Glomerular endothelial cell (primary cell): ENCODE data around the gene SVBP. TPM values are rescaled to one million over a fixed set of nuclear protein-coding genes. Genes with fewer than 3 reads are reported as not detected.
"Not testable (repeated sequence)": the region's sequence is repeated elsewhere in the genome, so short reads cannot be mapped to it uniquely, and the experiment has no call there.

Experiments
- DNase-seq: peaks from one replicate; pipeline ENCODE4 v3.0.0-alpha.2; 2011; ENCODE audit warnings: low read depth, low spot score; ENCODE audit errors: extremely low read depth
- total RNA-seq: library from RNA; depleted of rRNA; stranded (reverse); fragments of >200 nt; gene quantifications from 2 replicates; pipeline ENCODE4 v1.2.3, GENCODE V29; 2015

The SVBP gene
- total RNA-seq, 1 donor from 2014 or later = 15.5 TPM

DNA sequence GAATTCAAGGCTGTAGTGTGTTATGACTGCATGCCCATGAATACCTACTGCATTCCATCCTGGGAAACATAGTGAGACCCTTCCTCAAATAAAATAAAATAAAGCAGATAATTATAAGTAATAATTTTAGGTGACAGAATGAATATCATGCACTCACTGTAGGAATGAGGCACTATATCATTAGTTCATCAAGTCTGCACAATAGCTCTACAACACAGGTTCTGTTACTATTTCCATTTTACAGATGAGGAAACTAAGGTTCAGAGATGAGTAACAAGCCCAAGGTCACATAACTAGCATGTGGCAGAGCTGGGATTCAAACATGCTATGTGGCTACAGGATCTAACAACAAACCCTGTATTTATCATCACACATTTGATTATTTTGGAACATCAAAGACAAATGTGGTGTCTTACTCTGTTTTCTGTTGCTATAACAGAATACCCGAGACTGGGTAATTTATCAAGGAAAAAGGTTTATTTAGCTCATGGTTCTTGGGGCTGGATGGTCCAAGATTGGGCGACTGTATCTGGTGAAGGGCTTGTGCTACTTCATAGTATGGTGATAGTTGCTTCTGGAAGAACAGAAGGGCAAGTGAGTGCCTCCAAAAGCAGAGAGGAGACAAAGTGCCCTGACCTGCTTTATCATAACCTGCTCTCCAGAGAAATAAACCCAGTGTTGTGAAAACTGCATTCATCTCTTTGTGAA is 24.4 kb upstream of the SVBP start:
- no peak for DNase-seq

DNA sequence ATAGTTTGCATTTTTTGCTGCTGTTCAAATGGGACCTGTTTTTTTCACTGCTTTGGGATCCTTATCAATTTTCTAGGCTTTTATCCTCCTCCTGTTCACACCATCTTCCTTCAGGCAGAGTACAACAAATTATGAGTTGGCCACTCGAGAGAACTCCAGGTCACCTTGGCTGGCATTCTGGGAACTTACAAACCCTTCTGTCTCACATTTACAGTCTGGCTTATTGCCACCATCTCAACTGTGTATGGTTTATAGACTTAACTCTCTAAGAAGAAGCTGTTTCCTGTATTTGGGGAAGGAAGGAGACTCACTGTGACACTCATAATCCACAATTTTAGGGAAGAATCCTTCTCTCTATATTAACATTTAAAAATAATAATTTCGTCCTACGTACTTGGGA is 23.8 kb upstream of the SVBP start:
- DNase-seq = no peak

DNA sequence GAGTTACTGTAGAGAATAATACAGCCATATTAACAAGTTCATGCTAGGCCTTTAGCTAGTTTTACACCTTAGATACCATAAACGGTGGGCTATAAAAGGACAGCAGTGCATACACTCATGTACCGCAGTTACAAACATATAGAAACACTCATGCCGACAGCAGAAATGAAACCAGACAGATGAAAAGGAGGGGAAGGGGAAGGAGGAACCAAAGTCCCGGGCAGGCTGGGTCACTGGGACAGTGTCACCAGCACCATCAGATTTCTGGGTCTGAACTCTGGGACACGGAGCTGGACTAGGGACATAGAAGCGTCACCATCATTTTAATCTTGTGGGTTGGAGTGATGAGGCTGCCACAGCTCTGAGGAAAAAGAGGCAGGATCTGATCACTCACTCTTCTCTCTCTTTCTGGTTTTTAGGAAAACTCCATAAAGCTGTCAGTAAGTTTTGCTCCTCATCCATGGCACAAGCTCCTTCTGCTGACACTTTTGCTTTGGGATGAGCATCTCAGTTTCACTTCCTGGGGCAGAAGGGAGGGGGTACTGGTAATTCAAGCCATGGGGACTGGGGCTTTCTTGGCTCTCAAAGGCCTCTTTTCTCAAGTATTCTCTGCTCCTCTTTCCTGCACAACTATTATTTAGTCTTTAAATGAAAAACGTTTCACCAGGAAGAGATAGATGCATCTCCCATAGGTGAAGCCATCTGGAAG is 21.4 kb upstream of the SVBP start:
- DNase-seq = no peak

DNA sequence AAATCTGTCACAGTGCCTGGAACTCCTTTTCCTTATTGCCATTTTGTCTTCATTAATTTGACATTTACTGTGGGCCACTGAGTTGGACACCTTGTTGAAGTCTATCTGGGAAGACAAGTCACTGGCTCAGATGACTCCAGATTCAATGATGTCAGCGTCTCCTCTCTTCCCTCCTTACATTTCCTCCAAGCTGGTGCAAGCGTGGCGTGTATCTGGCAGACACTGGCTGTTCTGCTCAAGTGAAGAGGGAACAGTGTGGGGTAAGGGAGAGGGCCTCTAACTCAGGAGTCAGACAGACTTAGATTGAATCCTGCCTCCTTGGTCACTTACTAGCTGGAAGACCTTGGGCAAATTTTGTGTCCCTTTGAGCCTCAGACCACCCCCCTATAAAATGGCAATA is 20.5 kb upstream of the SVBP start:
- no peak for DNase-seq

DNA sequence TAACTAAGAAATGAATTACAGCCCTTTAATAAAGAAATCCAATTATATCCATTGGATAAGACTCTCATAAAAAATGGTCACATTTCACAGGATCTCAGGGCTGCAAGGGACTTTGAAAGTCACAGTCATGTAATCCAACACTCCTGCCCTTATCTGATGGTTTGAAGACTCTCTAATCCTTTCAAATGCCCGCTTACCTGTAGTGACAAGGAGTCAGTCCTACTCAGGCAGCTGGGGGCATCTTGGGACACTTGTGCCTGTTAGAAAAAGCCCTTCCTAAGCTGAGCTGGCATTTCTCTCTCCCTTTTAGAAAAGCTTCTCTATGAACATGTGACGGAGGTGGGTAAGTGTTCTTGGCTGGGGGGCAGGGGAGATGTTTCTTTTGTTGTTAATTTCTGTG is 18.2 kb upstream of the SVBP start:
- no peak for DNase-seq

DNA sequence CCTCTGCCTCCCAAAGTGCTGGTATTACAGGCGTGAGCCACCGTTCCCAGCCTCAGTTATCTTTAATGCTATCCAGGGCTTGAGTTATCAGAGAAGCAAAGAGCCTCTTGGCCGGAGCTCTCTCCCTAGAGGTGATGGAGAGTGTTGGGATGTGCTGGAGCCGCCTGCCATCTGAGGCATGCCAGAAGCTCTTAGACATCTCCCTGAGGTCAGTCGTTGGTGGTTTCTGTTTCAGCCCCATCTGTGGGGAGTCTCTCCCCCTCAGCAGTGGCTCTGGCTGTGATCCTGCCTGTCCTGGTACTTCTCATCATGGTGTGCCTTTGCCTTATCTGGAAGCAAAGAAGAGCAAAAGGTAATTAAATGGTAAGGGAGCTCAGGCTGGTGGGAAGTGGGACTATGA is 17.6 kb upstream of the SVBP start:
- no peak for DNase-seq

DNA sequence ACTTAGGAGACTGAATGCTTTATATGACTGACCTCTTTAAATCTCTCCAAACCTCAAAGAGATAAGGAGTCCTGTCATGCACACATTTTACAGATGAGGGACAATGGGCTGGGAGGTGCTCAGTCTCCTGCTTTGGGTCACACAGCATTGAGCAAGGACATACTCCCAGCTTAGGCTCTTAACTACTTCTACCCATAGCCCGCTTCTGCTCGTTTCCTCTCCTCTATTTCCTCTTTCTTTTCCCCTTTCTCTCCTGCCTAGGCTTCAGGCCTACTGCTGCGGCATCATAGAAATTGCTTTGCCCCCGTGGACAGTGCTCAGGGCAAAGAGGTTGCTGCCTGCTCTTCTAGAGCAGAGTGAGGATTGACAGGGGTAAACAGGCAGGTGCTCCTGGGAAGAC is 16.8 kb upstream of the SVBP start:
- DNase-seq = no peak

DNA sequence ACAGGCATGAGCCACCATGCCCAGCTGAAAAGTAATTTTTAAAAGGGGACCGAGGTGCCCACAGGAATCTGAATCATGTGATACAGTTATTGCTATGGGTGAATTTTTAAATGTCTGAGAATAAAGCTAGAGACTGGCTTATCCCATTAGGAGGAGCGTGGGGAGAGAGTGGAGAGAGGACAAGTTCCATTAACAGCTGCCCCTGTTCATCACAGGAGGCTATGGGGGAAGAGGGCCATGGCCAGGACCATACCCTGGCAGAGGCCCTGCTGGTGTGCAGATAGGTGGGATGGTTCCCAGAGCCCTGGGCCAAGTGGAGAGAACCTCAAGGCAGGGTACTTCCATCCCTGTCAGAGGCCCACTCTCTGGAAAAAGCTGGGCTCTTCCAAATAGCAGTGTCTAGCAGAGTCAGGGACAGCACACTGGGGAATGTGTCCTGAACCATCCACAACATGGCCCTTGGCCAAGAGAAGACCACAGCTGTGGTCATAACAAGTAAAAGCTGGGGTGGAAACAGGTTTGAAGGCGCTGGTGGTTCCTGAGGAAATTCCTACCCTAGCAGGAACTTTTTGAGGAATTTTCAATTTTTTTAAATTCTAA is 15.5 kb upstream of the SVBP start:
- no peak for DNase-seq

DNA sequence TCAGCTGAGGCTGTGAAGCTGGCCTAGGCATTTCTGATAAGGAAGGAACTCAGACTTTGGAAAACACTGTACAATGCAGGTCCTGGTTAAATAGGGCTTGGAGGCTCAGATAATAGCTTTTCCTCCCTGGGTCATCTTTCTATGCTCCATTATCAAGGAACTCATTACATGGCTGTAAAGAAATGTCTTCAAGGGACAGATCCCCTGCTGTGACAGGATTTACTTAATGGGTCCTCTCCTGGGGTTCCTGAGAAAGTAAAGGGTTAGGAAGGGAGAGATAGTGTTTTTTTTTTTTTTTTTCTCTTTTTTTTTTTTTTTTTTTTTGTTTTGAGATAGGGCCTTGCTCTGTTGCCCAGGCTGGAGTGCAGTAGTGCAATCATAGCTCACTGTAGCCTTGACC is 14.1 kb upstream of the SVBP start:
- DNase-seq = no peak

DNA sequence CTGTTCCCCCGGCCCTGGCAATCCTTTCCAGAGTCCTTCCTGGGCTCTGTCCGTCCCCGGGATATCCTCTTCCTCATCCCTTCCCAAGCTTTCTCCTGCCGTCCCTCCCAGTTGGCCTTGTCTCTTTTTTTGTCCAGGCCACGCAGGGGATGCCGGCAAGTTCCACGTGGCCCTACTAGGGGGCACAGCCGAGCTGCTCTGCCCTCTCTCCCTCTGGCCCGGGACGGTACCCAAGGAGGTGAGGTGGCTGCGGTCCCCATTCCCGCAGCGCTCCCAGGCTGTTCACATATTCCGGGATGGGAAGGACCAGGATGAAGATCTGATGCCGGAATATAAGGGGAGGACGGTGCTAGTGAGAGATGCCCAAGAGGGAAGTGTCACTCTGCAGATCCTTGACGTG is 13.4 kb upstream of the SVBP start:
- DNase-seq = no peak

DNA sequence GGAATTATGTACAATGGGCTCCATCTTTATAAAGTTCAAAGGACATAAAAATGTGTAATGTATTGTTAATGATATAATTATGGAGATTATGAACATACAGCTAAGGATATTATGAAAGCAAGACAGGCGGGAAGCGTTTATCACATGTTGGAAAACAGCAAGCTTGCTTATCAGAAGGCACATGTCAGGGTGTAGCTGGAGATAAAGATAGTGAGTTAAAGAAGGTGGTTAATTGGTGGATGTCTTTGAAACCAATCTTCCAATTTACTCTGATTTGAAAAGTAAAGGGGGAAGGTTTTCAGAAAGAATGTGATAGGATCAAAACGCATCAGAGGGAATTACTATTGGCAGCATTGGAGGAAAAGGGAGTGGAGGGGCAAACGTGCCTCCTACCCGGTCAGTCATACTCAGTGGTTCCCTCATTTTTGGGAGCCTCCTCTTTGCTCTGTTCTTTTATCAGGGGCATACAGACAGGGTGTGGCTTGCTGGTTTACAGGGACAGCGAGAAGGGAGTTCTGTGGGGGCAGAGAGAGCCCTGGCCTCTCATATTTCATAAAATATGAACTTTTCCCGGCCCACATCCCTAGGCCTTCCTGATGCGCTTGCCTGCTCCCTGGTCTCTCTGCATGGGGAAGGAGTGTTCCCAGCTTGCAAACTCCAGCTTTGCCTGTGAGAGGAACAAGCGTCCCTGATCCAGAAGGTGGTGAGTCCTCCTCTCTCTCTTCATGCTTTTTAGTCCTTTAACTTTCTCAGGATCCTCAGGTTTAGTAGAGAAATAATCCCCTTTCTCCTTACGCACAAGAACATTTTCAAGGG is 8.0 kb upstream of the SVBP start:
- no peak for DNase-seq

DNA sequence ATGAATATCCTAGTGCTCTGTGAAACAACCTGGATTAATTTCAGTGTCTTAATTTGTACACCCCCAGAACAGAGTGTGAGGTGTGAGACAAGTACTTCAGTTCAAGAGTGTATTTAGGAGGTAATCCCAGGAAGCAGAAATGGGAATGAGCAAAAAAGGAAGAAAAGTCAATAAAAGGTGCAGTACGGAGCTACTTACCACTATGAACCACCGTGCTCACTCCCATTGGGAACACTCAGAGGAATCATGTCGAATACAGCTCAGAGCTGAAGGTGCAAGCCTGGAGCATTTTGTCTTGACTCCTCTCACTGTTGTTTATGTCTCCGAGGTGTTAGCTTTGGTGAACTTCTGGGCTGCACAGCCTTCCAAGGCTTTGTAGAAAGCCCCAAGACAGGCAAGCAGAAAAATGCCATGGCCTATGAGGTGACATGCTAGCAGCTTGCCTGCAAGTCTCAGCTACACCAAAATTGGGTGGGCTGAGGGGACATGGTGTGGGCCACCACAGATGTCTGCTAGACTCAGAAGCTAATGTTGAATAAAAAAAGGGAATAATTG is 7.4 kb upstream of the SVBP start:
- DNase-seq = no peak

DNA sequence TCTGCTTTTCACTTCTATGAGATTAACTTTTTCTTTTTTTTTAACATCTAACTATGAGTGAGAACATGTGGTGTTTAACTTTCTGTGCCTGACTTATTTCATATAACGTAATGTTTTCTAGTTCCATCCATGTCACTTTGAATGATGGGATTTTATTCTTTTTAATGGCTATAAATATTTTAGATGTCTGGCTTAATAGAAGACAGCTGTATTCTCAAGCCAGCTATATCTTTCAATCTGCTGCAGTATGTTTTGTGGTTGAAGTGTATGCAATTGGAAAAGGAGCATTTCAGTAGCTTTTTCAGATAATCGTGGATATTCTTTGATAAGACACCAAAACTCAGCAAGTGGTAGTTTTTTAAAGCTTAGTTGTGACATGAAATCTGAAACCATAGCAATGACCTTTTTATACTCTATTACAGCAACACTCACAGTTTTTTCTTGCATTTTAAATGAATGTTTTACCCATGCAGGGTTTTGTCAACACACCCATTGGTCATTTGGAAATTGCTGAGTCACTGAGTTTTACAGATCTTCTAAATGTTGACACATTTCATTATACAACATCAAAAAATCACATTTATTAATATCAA is 5.7 kb upstream of the SVBP start:
- DNase-seq = no peak

DNA sequence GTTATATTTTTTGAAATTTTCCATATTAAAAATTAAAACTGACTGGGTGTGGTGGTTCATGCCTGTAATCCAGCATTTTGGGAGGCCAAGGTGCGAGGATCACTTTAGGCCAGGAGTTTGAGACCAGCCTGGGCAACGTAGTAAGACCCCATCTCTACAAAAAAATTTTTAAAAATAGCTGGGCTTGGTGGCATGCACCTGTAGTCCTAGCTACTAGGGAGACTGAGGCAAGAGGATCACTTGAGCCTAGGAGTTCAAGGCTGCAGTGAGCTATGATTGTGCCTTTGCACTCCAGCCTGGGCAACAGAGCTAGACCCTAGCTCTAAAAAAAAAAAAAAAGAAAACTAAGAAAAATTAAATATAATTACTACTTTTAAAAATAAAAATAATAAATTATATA is 4.5 kb upstream of the SVBP start:
- DNase-seq = no peak

DNA sequence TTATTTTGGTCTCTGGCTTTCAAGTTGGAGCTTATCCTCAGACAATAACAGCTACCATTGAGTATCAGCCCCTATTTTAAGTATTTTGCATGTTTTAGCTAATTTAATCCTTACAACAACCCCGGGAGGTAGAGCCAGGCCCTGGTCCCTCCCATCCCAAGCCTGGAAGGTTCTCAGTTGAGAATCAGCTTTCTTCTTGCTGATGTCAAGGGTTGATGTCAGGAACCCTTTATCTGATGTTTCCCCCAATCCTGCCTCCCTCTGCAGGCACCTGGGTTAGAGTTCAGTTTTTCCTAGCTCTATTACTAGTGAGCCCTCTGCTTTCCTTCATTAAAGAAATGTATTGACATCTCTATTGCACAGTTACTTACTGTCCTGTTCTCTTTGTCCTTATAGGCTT is 3.6 kb upstream of the SVBP start:
- no peak for DNase-seq

DNA sequence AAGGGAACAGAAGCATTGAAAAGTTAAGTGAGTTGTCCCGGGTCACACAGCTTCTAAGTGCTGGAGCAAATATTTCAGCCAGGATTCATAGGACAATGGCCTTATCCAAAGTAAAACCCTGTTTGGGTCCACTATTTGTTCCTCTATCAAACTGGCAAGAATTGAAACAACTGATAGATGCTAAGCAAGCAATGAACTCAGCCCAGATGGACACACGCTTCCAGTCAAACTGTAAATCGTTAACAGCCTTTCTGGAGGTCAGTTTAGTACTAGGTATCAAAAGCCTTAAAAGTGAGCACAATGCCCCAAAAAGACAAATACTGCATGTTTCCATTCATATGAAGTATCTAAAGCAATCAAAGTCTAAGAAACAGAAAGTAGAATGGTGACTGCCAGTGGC is 779 bp upstream of the SVBP start:
- no peak for DNase-seq

DNA sequence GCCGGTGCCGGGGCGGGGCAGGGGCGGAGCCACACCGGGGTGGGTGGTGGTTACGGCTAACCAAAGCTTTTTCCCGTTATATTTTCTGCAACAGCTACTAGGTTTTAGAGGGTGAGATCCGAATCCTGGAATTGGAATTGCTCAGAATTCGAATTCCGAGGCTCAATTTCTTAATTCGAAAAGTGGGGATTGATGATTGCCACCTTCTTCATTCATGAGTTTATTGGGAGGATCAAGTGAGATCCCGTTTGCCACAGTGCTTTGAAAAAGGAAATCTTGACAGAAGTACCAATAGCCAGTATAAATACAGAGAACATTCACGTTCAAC is 207 bp upstream of the SVBP start:
- no peak for DNase-seq

DNA sequence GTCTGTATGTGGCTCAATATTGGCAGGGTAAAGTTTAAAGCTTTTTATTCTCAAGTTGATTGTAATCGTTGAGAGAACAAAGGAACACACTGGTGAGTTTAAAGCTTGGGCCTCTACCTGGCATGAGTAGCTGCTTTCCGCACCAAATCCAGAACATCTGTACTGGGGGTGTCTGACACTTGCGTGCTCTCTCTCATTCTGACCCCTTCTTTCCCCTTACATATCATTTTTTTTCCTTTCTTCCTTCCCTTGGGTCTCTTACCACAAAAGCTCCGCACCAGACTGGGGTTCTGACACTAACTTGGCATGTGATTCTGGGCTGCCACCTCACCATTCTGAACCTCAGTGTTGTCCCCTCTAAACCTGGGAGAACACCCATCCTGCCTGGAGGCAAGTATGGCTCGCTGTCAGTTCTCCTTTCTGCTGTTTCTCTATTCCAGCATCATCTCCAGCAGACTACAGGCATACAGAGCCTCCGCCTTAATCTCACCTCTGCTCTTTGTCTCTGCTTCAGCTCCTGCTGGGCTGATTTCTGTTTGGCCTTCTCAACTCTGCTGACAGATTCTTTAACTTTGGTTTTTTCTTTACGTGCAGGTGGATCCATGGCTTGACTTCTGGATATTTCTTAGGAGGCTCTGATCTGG is 1.1 kb downstream of the SVBP start:
- DNase-seq = no peak

DNA sequence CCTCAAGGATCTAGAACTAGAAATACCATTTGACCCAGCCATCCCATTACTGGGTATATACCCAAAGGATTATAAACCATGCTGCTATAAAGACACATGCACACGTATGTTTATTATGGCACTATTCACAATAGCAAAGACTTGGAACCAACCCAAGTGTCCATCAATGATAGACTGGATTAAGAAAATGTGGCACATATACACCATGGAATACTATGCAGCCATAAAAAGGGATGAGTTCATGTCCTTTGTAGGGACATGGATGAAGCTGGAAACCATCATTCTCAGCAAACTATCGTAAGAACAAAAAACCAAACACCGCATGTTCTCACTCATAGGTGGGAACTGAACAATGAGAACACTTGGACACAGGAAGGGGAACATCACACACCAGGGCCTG is 2.4 kb downstream of the SVBP start:
- not testable (repeated sequence) for DNase-seq

DNA sequence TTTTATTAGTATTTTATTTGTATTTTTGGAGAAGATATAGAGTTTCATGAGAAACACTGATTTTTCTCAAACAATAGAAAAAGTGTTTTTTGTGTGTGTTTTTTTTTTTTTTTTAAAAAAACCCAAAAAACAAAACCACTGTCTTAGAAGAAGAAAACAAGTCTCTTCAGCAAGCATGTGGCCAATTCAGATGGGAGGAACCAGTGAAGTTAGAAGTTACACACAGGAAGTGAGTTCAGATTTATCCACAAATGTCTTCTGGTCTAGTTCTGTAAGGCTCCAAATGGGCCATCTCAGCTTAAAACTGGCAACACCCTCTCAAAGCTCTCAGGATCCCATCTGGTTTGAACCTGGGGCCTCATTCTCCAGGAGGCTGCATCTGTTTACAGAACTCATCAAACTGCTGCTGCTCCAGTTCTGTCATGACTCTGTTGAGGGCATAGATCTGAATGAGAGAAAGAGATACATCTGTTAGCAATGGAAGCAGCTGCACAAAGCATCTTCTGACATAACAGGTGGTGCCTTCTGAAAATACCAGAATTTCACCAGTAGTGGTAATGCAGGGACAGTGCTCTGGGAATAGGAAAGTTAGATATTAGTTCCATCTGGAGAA is 10.0 kb downstream of the SVBP start:
- DNase-seq = no peak
